ENCODE data around the gene SLC35A5. TPM values are rescaled to one million over a fixed set of nuclear protein-coding genes. Genes with fewer than 3 reads are reported as not detected.
"Not testable (repeated sequence)": the region's sequence is repeated elsewhere in the genome, so short reads cannot be mapped to it uniquely, and the experiment has no call there.

SLC35A5 gene
- 10 to 100 TPM; 28.3 to 32.0 TPM for total RNA-seq
- long read RNA-seq, donor 1, full-length matches to known transcripts: 11 of 18 reads
- long read RNA-seq, donor 1, partial matches to known transcripts: 4 of 18 reads
- long read RNA-seq, donor 1, other reads (novel, unspliced or antisense): 3 of 18 reads
- long read RNA-seq, donor 2, full-length matches to known transcripts: 9 of 12 reads
- long read RNA-seq, donor 2, partial matches to known transcripts: 0 of 12 reads
- long read RNA-seq, donor 2, other reads (novel, unspliced or antisense): 3 of 12 reads

DNA sequence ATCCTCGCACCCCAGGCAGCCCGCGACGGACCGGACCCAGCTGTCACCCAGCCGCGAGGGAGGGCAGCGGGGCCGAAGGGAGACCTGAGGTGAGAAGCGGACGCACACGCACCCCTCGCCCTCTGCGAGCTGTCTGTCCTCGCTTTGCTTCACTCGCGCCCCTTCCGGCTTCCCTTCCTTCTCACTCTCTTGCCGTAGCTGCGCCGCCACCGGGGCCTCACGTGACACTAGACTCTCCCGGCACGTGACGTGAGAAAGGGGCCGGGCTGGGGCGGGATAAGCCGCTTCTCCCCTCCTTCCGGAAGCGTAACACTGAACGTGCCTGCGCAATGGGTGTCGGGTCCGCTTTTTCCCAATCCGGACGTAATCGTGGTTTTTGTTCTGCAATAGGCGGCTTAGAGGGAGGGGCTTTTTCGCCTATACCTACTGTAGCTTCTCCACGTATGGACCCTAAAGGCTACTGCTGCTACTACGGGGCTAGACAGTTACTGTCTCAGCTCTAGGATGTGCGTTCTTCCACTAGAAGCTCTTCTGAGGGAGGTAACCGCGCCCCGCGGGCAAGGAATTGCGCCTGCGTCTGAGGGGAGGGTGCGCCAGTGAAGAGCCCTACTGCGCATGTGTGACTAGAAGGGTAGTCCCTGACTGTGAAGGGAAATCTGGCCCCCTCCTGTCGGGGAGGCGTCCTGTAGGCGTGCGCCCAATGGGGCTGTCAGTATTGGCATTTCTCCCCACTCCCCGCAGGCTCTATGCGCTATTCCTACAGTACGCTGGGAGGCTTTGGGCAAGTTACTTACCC, at the start of gene SLC35A5, which contains the start of gene ATG3:
Gene SLC35A5, plus strand, starts transcription at position 312 of the 796 bp plus-strand sequence. CDS start 1,359 bp downstream, outside the sequence.
Gene ATG3, minus strand, starts transcription at position 229 of the 796 bp plus-strand sequence. CDS start 434 bp downstream, outside the sequence.
- intact Hi-C loops (cut with DNase I): no loop called here
- DNase-seq (ENCODE audit: low spot score): peak; percentile 100

- intact Hi-C loops (cut with DNase I): no loop called here
- no peak for DNase-seq (ENCODE audit: low spot score)
Observed at GRCh38 chr3:112512320-112512719, 49.5 kb upstream of the SLC35A5 start.

GRCh38 chr3:112514527-112515128, 47.2 kb upstream of the SLC35A5 start:
- DNase-seq (ENCODE audit: low spot score): no peak
- intact Hi-C loops (cut with DNase I): loop anchor here in 1 of 2 donors (5.0 kb wide), 1 partner anchor 187 kb away; no protein-coding TSS in a partner anchor

DNA sequence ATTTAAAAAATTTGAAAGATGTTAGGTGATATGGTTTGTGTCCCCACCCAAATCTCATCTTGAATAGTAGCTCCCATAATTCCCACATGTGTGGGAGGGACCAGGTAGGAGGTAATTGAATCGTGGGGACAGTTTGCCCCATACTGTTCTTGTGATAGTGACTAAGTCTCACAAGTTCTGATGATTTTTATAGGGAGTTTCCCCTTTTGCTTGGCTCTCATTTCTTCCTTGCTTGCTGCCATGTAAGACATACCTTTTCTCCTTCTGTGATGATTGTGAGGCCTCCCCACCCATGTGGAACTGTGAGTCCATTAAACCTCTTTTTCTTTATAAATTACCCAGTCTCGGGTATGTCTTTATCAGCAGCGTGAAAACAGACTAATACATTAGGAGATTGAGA, 42.9 kb upstream of the SLC35A5 start:
- not testable (repeated sequence) for DNase-seq (ENCODE audit: low spot score)
- intact Hi-C loops (cut with DNase I): loop anchor here in 1 of 2 donors (5.0 kb wide), 1 partner anchor 192 kb away; no protein-coding TSS in a partner anchor

DNA sequence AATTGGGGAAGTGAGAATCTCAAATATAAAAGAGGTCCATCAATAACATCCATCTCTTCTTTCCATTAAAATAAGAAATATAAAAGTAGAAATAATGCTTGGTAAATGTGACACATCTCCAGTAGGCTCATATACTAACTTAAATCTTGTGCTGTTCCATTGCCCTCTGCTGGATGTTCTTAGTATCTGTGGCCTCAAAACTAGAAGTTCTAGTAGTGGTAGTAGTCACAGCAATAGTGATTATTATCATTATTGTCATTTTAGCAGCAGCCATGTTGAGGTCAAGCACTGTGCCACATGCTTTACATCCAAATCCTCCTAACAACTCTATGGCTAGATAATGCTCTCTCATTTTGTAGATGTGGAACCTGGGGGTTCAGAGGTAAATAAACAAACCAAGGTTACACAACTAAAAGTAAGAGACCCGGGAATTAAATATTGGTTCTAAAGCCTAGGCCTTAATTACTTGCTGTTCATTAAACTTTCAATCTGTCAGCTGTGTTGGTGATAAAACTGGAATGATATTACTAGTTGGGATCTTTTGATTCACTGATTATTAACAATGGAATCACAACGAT, 42.3 kb upstream of the SLC35A5 start:
- intact Hi-C loops (cut with DNase I): loop anchor here (5.0 to 10.0 kb wide), 3 partner anchors 192 to 405 kb away; partner anchors contain the start of gene SLC9C1 (in 1 of the 2)
- no peak for DNase-seq (ENCODE audit: low spot score)

DNA sequence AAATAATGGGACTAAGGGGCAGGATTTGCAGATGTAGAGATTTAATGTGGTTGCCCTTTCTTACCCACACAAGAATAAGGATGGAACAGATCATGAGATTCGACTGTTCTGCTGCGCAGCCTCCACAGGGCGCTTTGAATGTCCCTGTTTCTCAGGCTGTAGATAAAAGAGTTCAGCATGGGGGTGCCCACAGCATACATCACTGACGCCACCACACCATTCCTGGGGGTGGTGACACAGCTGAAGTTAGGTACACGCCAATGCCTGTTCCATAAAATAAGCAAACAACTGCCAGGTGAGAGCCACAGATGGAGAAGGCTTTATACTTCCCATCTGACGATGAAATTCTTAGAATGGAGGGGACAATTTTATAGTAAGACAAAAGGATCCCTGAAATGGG, 37.7 kb upstream of the SLC35A5 start:
- intact Hi-C loops (cut with DNase I): loop anchor here (5.0 to 10.0 kb wide), 3 partner anchors 197 to 409 kb away; partner anchors contain the start of gene SLC9C1 (in 1 of the 2)
- not testable (repeated sequence) for DNase-seq (ENCODE audit: low spot score)

DNA sequence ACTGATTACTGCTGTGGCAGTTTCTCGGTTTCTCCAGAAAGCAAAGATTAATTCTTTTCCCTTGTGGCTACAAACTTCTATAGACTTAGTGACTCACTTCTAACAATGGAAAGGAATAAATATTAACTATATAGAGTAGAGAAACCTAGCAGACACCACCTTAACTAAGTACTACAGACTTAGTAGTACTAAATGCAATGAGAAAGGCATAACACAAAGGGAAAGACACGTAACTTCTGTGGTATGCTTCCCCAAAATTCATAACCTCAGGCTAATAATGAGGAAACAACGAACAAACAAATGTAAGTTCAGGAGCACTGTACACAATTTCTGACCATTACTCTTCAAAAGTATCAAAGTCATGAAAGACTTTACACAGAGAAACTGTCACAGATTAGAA, 31.3 kb upstream of the SLC35A5 start:
- intact Hi-C loops (cut with DNase I): no loop called here
- DNase-seq (ENCODE audit: low spot score): no peak

GRCh38 chr3:112531358-112531781, 30.5 kb upstream of the SLC35A5 start:
- intact Hi-C loops (cut with DNase I): no loop called here
- DNase-seq (ENCODE audit: low spot score): no peak

DNA sequence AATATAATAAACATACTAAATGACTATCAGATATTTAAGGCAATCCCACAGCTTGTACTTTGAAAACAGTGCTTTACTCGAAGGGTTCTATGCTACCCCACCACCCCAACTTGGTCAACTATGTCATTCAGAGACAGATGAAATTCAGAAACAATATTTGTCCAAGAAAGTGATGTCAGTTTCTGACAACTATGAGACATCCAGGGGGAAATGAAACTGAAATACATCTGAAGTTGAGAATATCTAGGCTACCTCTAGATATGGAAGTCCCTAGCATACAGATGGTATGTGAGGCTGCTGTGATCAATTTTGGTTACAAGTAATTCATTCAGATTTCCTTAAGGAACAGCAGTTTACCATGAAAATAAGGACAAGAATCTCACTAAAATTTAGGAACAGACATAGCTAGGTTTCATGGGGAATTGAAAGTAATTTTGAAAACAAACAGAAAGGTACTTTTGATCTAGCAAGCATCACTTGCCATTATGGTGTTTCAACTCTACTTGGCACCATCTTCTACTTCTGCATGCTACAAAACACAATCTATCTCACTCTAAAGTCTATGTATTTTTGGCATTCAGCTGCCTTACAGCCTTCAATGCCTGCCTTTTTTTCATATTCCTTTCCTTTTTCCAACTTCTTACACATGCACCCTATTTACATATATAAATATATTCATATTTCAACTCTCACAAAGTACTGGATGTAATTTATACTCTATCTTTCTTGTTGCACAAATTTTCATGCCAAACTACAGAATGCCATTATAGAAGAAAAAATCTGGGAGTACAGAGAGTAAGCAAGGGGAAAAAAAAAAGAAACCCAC, 21.8 kb upstream of the SLC35A5 start:
- intact Hi-C loops (cut with DNase I): no loop called here
- DNase-seq (ENCODE audit: low spot score): no peak

- DNase-seq (ENCODE audit: low spot score): no peak
- intact Hi-C loops (cut with DNase I): no loop called here
Observed at GRCh38 chr3:112546216-112546759, 15.6 kb upstream of the SLC35A5 start.

DNA sequence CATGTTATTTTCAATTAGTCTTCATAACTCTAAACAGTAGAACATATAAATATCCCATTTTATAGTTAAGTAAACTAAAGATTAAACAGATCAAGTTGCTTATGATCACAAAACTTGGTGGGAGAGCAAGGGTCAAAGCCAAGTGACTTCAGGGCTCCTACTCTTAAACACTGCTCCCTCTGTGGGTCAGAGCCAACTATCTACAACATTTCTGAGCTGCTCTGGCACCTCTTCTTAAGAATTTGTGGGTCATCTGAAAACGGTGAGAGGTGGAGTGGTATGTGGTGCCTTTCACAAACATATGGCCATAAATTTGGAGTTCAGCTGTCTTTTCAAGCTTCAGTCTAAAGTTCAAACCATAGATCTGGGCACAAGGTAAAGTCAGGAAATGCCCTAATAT, 11.0 kb upstream of the SLC35A5 start:
- DNase-seq (ENCODE audit: low spot score): no peak
- intact Hi-C loops (cut with DNase I): no loop called here

- no peak for DNase-seq (ENCODE audit: low spot score)
- intact Hi-C loops (cut with DNase I): no loop called here
Observed at GRCh38 chr3:112555535-112556170, 6.2 kb upstream of the SLC35A5 start.

DNA sequence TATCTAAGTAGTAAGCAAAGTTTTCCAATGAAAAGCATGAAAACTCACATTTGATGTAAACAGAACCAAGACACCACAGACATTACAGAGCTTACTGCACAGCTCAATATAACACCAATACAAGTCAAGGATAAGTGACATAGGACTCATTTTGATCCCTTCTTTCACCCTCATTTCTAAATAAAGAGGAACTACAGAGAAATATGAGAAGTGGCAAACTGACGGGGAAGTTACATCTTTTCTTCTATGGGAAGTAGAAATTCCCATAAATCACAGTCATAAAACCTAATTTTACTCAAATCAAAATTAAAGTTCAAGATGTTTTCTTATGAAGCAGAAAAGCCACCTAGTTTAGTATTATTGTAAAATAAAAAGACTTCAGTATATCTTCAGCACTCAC, 3.9 kb upstream of the SLC35A5 start:
- intact Hi-C loops (cut with DNase I): no loop called here
- DNase-seq (ENCODE audit: low spot score): no peak

DNA sequence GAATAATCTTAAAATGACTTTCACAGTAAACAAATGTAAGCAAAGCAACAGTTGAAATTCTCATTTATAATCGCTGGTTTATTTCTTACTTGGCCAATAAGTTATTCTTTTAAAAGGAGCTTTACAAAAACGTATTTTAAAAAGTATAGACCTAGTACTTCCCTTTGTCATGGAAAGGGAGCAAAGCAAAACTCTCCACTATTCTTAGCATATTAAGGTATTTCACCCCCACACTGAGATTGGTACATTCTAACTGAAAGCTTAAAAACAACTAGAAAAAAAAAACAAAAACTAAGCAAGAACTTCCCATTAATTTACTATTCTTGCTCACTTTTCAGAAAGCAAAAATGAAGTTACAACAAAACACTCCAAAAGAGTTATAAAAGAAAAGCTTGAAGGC, 1.5 kb upstream of the SLC35A5 start:
- intact Hi-C loops (cut with DNase I): no loop called here
- DNase-seq (ENCODE audit: low spot score): no peak

DNA sequence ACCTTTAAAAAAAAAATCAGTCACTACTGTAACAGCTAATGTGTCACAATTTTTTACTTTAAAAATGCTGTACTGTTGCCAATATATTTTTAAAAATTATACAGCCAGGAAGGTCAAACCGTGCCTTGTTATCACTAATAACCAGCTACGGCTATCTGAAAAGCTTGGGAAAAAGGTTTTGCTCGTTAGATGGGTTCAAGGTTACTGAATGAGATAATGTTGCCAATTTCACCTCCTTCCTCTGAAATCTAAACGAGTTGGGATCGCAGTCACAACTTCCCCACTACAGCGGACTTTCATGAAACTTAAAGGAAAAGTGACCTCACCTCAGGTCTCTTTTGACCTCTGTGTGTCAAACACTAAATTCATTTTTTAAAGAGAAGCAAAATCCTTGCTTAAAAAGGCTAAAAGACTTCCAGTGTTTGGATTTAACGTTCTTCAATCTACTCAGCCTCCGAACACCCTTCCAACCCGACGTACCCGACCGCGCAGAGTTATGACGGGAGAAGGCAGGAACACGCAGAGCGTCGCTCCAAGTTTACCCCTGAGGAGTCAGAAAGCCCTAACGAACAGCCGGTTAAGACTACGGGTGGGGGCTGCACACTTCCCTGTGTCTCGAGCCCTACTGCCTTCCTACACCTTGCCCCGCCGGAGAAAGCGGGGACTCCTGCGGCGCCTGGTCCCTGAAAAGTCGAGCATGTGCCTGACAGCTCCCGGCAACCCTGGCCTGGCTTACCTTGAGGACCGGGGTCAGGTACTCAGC, 943 bp upstream of the SLC35A5 start:
- intact Hi-C loops (cut with DNase I): no loop called here
- DNase-seq (ENCODE audit: low spot score): peak; percentile 91

DNA sequence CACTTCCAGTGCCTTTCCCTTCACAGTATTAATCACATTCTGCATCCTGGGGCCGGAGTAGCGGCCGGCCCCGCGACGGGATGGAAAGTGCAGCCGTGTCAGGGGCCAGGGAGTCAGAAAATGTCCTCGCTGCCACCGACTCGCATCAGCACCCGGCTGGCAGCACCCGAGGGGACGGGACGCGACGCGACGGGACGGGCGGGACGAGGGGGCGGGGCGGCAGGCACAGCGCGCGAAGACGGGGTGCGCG, 436 bp upstream of the SLC35A5 start:
- intact Hi-C loops (cut with DNase I): no loop called here

GRCh38 chr3:112564247-112564939, 2.5 kb downstream of the SLC35A5 start:
- DNase-seq (ENCODE audit: low spot score); intact Hi-C loops (cut with DNase I): not testable (repeated sequence)

More for the DNA sequence above, 436 bp upstream of the SLC35A5 start:
- DNase-seq (ENCODE audit: low spot score): no peak

All from posterior vena cava (tissue), 2 donors.